Sigmoid colon (tissue), 4 donors: Measurements from ENCODE around the gene MELTF.

Experiments
- CTCF ChIP-seq, 4 experiments: fragments of 450-650 bp in 3 of 4; fragments of 200-600 bp in 1 of 4; IDR thresholded peaks; one replicate each; pipeline ENCODE4 v1.5.1; 2016 to 2019; ENCODE audit warnings: antibody characterized with exemption in 4 of 4, mild to moderate bottlenecking in 3 of 4, moderate library complexity in 2 of 4
- POLR2AphosphoS5 ChIP-seq, 4 donors: sonication (generic); formaldehyde crosslinking; IDR thresholded peaks; one replicate each; pipeline ENCODE4 v1.6.1; 2017; ENCODE audit warnings: antibody characterized with exemption in 4 of 4

GRCh38 chr3:197027151-197027895 is 2.3 kb downstream of the MELTF start:
- TF ChIP-seq CTCF (IDR thresholded peaks at IDR 0.05), result no peak
- no peak for TF ChIP-seq POLR2AphosphoS5 (IDR thresholded peaks at IDR 0.05)
